Glomerular endothelial cell (primary cell): ENCODE results near the gene RAF1. TPM values are rescaled to one million over a fixed set of nuclear protein-coding genes. Genes with fewer than 3 reads are reported as not detected.

ENCODE experiments used
- total RNA-seq: library from RNA; depleted of rRNA; stranded (reverse); fragments of >200 nt; gene quantifications from 2 replicates; pipeline ENCODE4 v1.2.3, GENCODE V29; 2015

RAF1 gene
- total RNA-seq, 1 donor from 2014 or later, result 72.3 TPM

Other genes starting within 250 kb of the RAF1 start
- 5.7 and 11.3 TPM in 2 replicates for gene TSEN2, start 179.6 kb downstream of the RAF1 start, total RNA-seq
- gene MKRN2OS, start 118.6 kb downstream of the RAF1 start, total RNA-seq, result not detected in 2 replicates
- 35.6 and 38.7 TPM in 2 replicates for gene MKRN2, start 107.0 kb downstream of the RAF1 start, total RNA-seq
- gene TMEM40, start 95.1 kb upstream of the RAF1 start, total RNA-seq, result not detected in 2 replicates
- 2.6 and 3.7 TPM in 2 replicates for gene CAND2, start 132.6 kb upstream of the RAF1 start, total RNA-seq
- 1,083 and 1,357 TPM in 2 replicates for gene RPL32, start 177.4 kb upstream of the RAF1 start, total RNA-seq